Body of pancreas (tissue), 4 donors: Measurements from ENCODE around the gene MED16. TPM values are rescaled to one million over a fixed set of nuclear protein-coding genes. Genes with fewer than 3 reads are reported as not detected.

Experiments
- ATAC-seq: fragments of 150-250 bp; one replicate; pipeline ENCODE4 v1.9.1; 2016
- DNase-seq, 4 donors: peaks; one replicate each; pipeline ENCODE4 v3.0.0-alpha.2; 2019
- H3K27ac ChIP-seq, 4 donors: fragments of 200-600 bp; sonication (generic); 1 replicate in 3 of 4; 2 replicates in 1 of 4; pipeline versions ENCODE4 v1.5.1 to v1.6.1; 2016 to 2019; ENCODE audit warnings: mild to moderate bottlenecking in 1 of 4, mixed read lengths in 1 of 4, moderate library complexity in 1 of 4
- H3K27me3 ChIP-seq, 2 donors: fragments of 200-600 bp; sonication (generic); one replicate each; pipeline ENCODE4 v1.6.0; 2016; ENCODE audit warnings: mild to moderate bottlenecking in 1 of 2
- H3K36me3 ChIP-seq, 2 donors: fragments of 200-600 bp; sonication (generic); replicated peaks in 1 of 2; 2 replicates each; pipeline ENCODE4 v1.5.1; 2016; ENCODE audit warnings: low read depth in 2 of 2; ENCODE audit not compliant: insufficient read depth in 1 of 2
- H3K4me1 ChIP-seq: fragments of 200-600 bp; sonication (generic); one replicate; pipeline ENCODE4 v1.6.0; 2016
- H3K4me3 ChIP-seq, 2 donors: fragments of 200-600 bp; sonication (generic); 1 replicate in 1 of 2; 2 replicates in 1 of 2; pipeline ENCODE4 v1.5.1; 2016 to 2019
- H3K9me3 ChIP-seq, 3 donors: fragments of 200-600 bp; sonication (generic); 1 replicate in 2 of 3; 2 replicates in 1 of 3; pipeline ENCODE4 v1.5.1; 2016
- CTCF ChIP-seq, 7 experiments: fragments of 450-650 bp in 4 of 7; fragments of 200-600 bp in 3 of 7; sonication (generic) in 3 of 7; IDR thresholded peaks; one replicate each; pipeline ENCODE4 v1.5.1; 2016 to 2019; ENCODE audit warnings: antibody characterized with exemption in 7 of 7
- POLR2A ChIP-seq, 3 donors: fragments of 450-650 bp; IDR thresholded peaks; one replicate each; pipeline ENCODE4 v1.6.1; 2016; ENCODE audit warnings: antibody characterized with exemption in 3 of 3, mild to moderate bottlenecking in 2 of 3
- WGBS, 2 donors: methylation state at CpG; one replicate each; pipeline ENCODE4 v1.1.5; 2017; 5-methylcytosine and 5-hydroxymethylcytosine counted together
- intact Hi-C: fragments of 100-400 bp; cut with DNase I; formaldehyde crosslinking; loops from one replicate; pipeline ENCODE4 v1.15.1; 2023
- total RNA-seq, 2 donors: library from RNA; depleted of rRNA; stranded (reverse); fragments of >200 nt; gene quantifications; one replicate each; pipeline ENCODE4 v1.1.0, GENCODE V29; 2016

The MED16 gene
- total RNA-seq, 2 donors from 2014 or later: 35.0 to 49.8 TPM

- ATAC-seq (peak; percentile 25), DNase-seq (peak in 3 of 4 donors; percentile 40 to 62 (median 54))
- Histone ChIP-seq H3K36me3 (peaks cover 2 to 8% of the 10 kb centered on the region in 2 donors), H3K27ac (peak overlapping the region in 1 of 4 donors; percentile 30), H3K4me1 (peaks cover 3% of the 10 kb centered on the region), H3K27me3 (no peaks in the 10 kb centered on the region), H3K9me3 (no peaks in the 10 kb centered on the region), H3K4me3 (no peak overlapping the region)
- 83 to 85% methylated on average over 24 to 29 of the region's 29 CpGs for WGBS, 2 donors
- TF ChIP-seq POLR2A (IDR thresholded peaks at IDR 0.05) (no peak), CTCF (IDR thresholded peaks at IDR 0.05) (no peak)
- intact Hi-C loops: no loop called here
These were observed 23.5 kb downstream of the MED16 start for GRCh38 chr19:869245-870177.

- WGBS, 2 donors: 93 to 95% methylated on average over 29 to 30 of the region's 34 CpGs
- peaks cover 11% of the 10 kb centered on the region for H3K4me1 ChIP-seq
- ATAC-seq: no peak
- no peaks in the 10 kb centered on the region for H3K27me3 ChIP-seq
- DNase-seq: no peak
- H3K4me3 ChIP-seq: no peak overlapping the region
- intact Hi-C loops: no loop called here
- no peak for TF ChIP-seq POLR2A (IDR thresholded peaks at IDR 0.05)
- no peak for TF ChIP-seq CTCF (IDR thresholded peaks at IDR 0.05)
- no peaks in the 10 kb centered on the region for H3K9me3 ChIP-seq
- H3K27ac ChIP-seq: no peak overlapping the region
- peaks cover 2 to 8% of the 10 kb centered on the region in 2 donors for H3K36me3 ChIP-seq
These were observed 24.3 kb downstream of the MED16 start for GRCh38 chr19:868458-869244.

GRCh38 chr19:867855-868457 lies 25.0 kb downstream of the MED16 start:
- DNase-seq: no peak
- intact Hi-C loops: no loop called here
- H3K27ac ChIP-seq: no peak overlapping the region
- no peak for ATAC-seq
- no peaks in the 10 kb centered on the region for H3K9me3 ChIP-seq
- TF ChIP-seq CTCF (IDR thresholded peaks at IDR 0.05): no peak
- TF ChIP-seq POLR2A (IDR thresholded peaks at IDR 0.05): no peak
- peaks cover 2 to 8% of the 10 kb centered on the region in 2 donors for H3K36me3 ChIP-seq
- 95 to 98% methylated on average over 14 to 31 of the region's 39 CpGs for WGBS, 2 donors
- H3K27me3 ChIP-seq: no peaks in the 10 kb centered on the region
- no peak overlapping the region for H3K4me3 ChIP-seq
- H3K4me1 ChIP-seq: peaks cover 17% of the 10 kb centered on the region

- DNase-seq: no peak
- 82 to 92% methylated on average over 10 to 16 of the region's 16 CpGs for WGBS, 2 donors
- intact Hi-C loops: no loop called here
- no peak overlapping the region for H3K4me3 ChIP-seq
- TF ChIP-seq CTCF (IDR thresholded peaks at IDR 0.05): no peak
- TF ChIP-seq POLR2A (IDR thresholded peaks at IDR 0.05): no peak
- ATAC-seq: no peak
- H3K27me3 ChIP-seq: no peaks in the 10 kb centered on the region
- peaks cover 2 to 8% of the 10 kb centered on the region in 2 donors for H3K36me3 ChIP-seq
- peaks cover 20% of the 10 kb centered on the region for H3K4me1 ChIP-seq
- H3K27ac ChIP-seq: no peak overlapping the region
- H3K9me3 ChIP-seq: no peaks in the 10 kb centered on the region
These were observed 25.6 kb downstream of the MED16 start for GRCh38 chr19:867301-867793.
